ENCODE data around the gene TTN.

DNA sequence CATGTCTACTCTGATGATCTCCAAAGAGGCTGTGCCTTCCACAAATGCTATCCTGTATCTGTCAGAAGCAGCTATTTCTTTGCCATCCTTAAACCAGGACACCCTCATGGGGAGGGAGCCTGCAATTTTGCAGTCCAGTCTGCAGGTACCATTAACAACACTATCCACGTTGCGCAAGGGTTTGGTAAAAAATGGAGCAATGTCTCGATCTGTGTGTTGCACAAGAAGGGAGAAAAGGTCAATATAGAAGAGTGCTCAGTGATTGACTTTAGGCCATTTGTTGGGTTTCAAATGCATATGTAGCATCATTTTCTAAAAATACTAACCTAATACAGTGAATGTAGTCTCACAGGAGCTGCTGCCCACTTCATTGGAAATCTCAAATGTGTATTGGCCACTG, 74.3 kb downstream of the TTN start:
- TF ChIP-seq, protein P1, sequence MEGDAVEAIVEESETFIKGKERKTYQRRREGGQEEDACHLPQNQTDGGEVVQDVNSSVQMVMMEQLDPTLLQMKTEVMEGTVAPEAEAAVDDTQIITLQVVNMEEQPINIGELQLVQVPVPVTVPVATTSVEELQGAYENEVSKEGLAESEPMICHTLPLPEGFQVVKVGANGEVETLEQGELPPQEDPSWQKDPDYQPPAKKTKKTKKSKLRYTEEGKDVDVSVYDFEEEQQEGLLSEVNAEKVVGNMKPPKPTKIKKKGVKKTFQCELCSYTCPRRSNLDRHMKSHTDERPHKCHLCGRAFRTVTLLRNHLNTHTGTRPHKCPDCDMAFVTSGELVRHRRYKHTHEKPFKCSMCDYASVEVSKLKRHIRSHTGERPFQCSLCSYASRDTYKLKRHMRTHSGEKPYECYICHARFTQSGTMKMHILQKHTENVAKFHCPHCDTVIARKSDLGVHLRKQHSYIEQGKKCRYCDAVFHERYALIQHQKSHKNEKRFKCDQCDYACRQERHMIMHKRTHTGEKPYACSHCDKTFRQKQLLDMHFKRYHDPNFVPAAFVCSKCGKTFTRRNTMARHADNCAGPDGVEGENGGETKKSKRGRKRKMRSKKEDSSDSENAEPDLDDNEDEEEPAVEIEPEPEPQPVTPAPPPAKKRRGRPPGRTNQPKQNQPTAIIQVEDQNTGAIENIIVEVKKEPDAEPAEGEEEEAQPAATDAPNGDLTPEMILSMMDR (IDR thresholded peaks at IDR 0.05; ENCODE audit: insufficient read depth, low read depth, low read length), result no peak
- no peak for TF ChIP-seq EZH2 (IDR thresholded peaks at IDR 0.05; ENCODE audit: insufficient read depth, low read length)
